Measurements from ENCODE around the gene APOD.

APOD gene

DNA sequence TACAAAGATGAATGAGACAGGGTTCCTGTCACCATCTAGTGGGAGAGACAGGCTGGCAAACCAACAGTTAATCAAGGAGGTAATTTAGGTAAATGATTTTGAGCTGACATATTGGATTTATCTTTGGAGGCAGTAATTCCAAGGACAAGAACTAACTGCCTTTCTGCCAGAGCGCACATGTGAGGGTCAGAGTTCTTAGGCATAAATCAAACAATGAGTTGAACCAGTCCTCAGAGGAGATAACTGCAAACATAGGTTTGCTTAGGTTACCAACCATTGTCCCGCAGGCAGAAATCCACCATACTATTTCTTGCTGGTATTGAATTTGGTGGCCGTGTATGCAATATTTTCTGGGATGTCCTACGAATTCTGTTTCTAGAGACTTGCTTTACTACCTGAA is 26.4 kb downstream of the APOD start:
- TF ChIP-seq, protein P1, sequence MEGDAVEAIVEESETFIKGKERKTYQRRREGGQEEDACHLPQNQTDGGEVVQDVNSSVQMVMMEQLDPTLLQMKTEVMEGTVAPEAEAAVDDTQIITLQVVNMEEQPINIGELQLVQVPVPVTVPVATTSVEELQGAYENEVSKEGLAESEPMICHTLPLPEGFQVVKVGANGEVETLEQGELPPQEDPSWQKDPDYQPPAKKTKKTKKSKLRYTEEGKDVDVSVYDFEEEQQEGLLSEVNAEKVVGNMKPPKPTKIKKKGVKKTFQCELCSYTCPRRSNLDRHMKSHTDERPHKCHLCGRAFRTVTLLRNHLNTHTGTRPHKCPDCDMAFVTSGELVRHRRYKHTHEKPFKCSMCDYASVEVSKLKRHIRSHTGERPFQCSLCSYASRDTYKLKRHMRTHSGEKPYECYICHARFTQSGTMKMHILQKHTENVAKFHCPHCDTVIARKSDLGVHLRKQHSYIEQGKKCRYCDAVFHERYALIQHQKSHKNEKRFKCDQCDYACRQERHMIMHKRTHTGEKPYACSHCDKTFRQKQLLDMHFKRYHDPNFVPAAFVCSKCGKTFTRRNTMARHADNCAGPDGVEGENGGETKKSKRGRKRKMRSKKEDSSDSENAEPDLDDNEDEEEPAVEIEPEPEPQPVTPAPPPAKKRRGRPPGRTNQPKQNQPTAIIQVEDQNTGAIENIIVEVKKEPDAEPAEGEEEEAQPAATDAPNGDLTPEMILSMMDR (IDR thresholded peaks at IDR 0.05) = no peak

GRCh38 chr3:195556390-195556789 is 27.4 kb downstream of the APOD start:
- H3K27ac ChIP-seq = no peak overlapping the region
- peaks cover 33% of the 10 kb centered on the region for H3K27me3 ChIP-seq
- H3K4me3 ChIP-seq (ENCODE audit: low read depth in 1 of 2, low read length in 1 of 2) = no peak overlapping the region
- H3K9me3 ChIP-seq = no peaks in the 10 kb centered on the region
- TF ChIP-seq, protein P1 (IDR thresholded peaks at IDR 0.05) = no peak
- no peaks in the 10 kb centered on the region for H3K4me1 ChIP-seq (ENCODE audit: control insufficient read depth in 1 of 2, insufficient read depth in 1 of 2, low read depth in 1 of 2, low read length in 1 of 2)
- no peaks in the 10 kb centered on the region for H3K36me3 ChIP-seq

More for the DNA sequence above, 26.4 kb downstream of the APOD start:
- Histone ChIP-seq H3K4me3 (ENCODE audit: low read depth in 1 of 2, low read length in 1 of 2) (no peak overlapping the region), H3K4me1 (ENCODE audit: control insufficient read depth in 1 of 2, insufficient read depth in 1 of 2, low read depth in 1 of 2, low read length in 1 of 2) (no peaks in the 10 kb centered on the region), H3K36me3 (no peaks in the 10 kb centered on the region), H3K9me3 (no peaks in the 10 kb centered on the region), H3K27ac (no peak overlapping the region), H3K27me3 (peaks cover 33% of the 10 kb centered on the region)

GRCh38 chr3:195555110-195555509 is 28.6 kb downstream of the APOD start:
- peaks cover 10% of the 10 kb centered on the region in 2 experiments for H3K4me1 ChIP-seq (ENCODE audit: control insufficient read depth in 1 of 2, insufficient read depth in 1 of 2, low read depth in 1 of 2, low read length in 1 of 2)
- TF ChIP-seq, protein P1 (IDR thresholded peaks at IDR 0.05) = no peak
- no peak overlapping the region for H3K4me3 ChIP-seq (ENCODE audit: low read depth in 1 of 2, low read length in 1 of 2)
- no peak overlapping the region for H3K27ac ChIP-seq
- H3K27me3 ChIP-seq = peaks cover 33% of the 10 kb centered on the region
- H3K36me3 ChIP-seq = no peaks in the 10 kb centered on the region
- no peaks in the 10 kb centered on the region for H3K9me3 ChIP-seq

- Histone ChIP-seq H3K9me3 (no peaks in the 10 kb centered on the region), H3K4me3 (ENCODE audit: low read depth in 1 of 2, low read length in 1 of 2) (no peak overlapping the region), H3K4me1 (ENCODE audit: control insufficient read depth in 1 of 2, insufficient read depth in 1 of 2, low read depth in 1 of 2, low read length in 1 of 2) (peaks cover 17% of the 10 kb centered on the region in 2 experiments), H3K27ac (no peak overlapping the region), H3K36me3 (no peaks in the 10 kb centered on the region), H3K27me3 (peaks cover 33% of the 10 kb centered on the region)
- TF ChIP-seq, protein P1 (IDR thresholded peaks at IDR 0.05) = no peak
Observed at GRCh38 chr3:195554458-195554857, 29.3 kb downstream of the APOD start.

- TF ChIP-seq, protein P1 (IDR thresholded peaks at IDR 0.05) = no peak
- Histone ChIP-seq H3K27me3 (peaks cover 28% of the 10 kb centered on the region), H3K4me1 (ENCODE audit: control insufficient read depth in 1 of 2, insufficient read depth in 1 of 2, low read depth in 1 of 2, low read length in 1 of 2) (peaks cover 28 to 29% of the 10 kb centered on the region in 2 experiments), H3K36me3 (no peaks in the 10 kb centered on the region), H3K4me3 (ENCODE audit: low read depth in 1 of 2, low read length in 1 of 2) (no peak overlapping the region), H3K27ac (no peak overlapping the region), H3K9me3 (no peaks in the 10 kb centered on the region)
Observed at GRCh38 chr3:195553268-195553667, 30.5 kb downstream of the APOD start.
